HepG2 (cell line): ENCODE data around the gene COASY. TPM values are rescaled to one million over a fixed set of nuclear protein-coding genes. Genes with fewer than 3 reads are reported as not detected.

Experiments
- CENPX ChIP-seq: sonication (generic); formaldehyde crosslinking; IDR thresholded peaks from 2 replicates; pipeline ENCODE4 v1.9.0; 2021; ENCODE audit warnings: mild to moderate bottlenecking, missing genetic modification reagents, moderate library complexity
- HOXA9 ChIP-seq: sonication (generic); formaldehyde crosslinking; IDR thresholded peaks from 2 replicates; pipeline ENCODE4 v1.8.1; 2022; ENCODE audit warnings: missing genetic modification reagents, mild to moderate bottlenecking, moderate library complexity, borderline replicate concordance
- KDM4B ChIP-seq: sonication (generic); formaldehyde crosslinking; IDR thresholded peaks from 2 replicates; pipeline ENCODE4 v1.4.0; 2020; ENCODE audit warnings: missing genetic modification reagents
- KLF15 ChIP-seq: sonication (generic); formaldehyde crosslinking; IDR thresholded peaks from 2 replicates; pipeline ENCODE4 v1.8.1; 2023; ENCODE audit warnings: borderline replicate concordance, mild to moderate bottlenecking, inconsistent platforms, missing genetic modification reagents, mixed read lengths
- MIXL1 ChIP-seq: IDR thresholded peaks from 2 replicates; pipeline ENCODE4 v1.6.1; 2016
- MTF1 ChIP-seq: sonication (generic); formaldehyde crosslinking; IDR thresholded peaks from 2 replicates; pipeline ENCODE4 v1.5.0; 2020; ENCODE audit warnings: missing genetic modification reagents
- POLR2G ChIP-seq: fragments of 200-400 bp; formaldehyde crosslinking; IDR thresholded peaks from 2 replicates; pipeline ENCODE4 v1.6.1; 2018; ENCODE audit warnings: mild to moderate bottlenecking, low read depth, low read length, moderate library complexity
- PPARG ChIP-seq: conservative IDR thresholded peaks from 2 replicates; pipeline ENCODE4 v1.6.1; 2016; ENCODE audit warnings: missing biosample characterization, missing genetic modification reagents
- TSC22D2 ChIP-seq: sonication (generic); formaldehyde crosslinking; IDR thresholded peaks from 2 replicates; pipeline ENCODE4 v1.5.1; 2020; ENCODE audit warnings: missing genetic modification reagents, mild to moderate bottlenecking, borderline replicate concordance
- ZFP41 ChIP-seq: sonication (generic); formaldehyde crosslinking; IDR thresholded peaks from 2 replicates; pipeline ENCODE4 v1.4.0; 2020; ENCODE audit warnings: mild to moderate bottlenecking, missing genetic modification reagents, borderline replicate concordance
- ZNF33B ChIP-seq: sonication (generic); formaldehyde crosslinking; IDR thresholded peaks from 2 replicates; pipeline ENCODE4 v1.5.1; 2020; ENCODE audit warnings: mild to moderate bottlenecking, missing genetic modification reagents
- ZNF446 ChIP-seq: sonication (generic); formaldehyde crosslinking; IDR thresholded peaks from 2 replicates; pipeline ENCODE4 v1.5.0; 2020; ENCODE audit warnings: mild to moderate bottlenecking, missing genetic modification reagents
- ZNF510 ChIP-seq: sonication (generic); formaldehyde crosslinking; IDR thresholded peaks from 2 replicates; pipeline ENCODE4 v1.4.0; 2020; ENCODE audit warnings: low read depth, mild to moderate bottlenecking, missing genetic modification reagents
- ZNF572 ChIP-seq: sonication (generic); formaldehyde crosslinking; IDR thresholded peaks from 2 replicates; pipeline ENCODE4 v1.5.1; 2020; ENCODE audit warnings: mild to moderate bottlenecking, missing genetic modification reagents
- ZNF782 ChIP-seq: sonication (generic); formaldehyde crosslinking; IDR thresholded peaks from 2 replicates; pipeline ENCODE4 v1.4.0; 2020; ENCODE audit warnings: missing genetic modification reagents, mild to moderate bottlenecking, borderline replicate concordance
- ZNF879 ChIP-seq: sonication (generic); formaldehyde crosslinking; IDR thresholded peaks from 2 replicates; pipeline ENCODE4 v1.8.1; 2023; ENCODE audit warnings: missing genetic modification reagents
- polyA plus RNA-seq, 8 experiments: library from polyadenylated mRNA; depleted of rRNA in 3 of 8; stranded (reverse) in 7 of 8; unstranded in 1 of 8; fragments of >200 nt; fragmentation: Illumina TruSeq in 4 of 8; extraction: Trizol in 4 of 8; gene quantifications; 2 replicates each; pipeline versions ENCODE4 v1.2.1 to v1.2.3, GENCODE V29; 2011 to 2016; ENCODE audit warnings: low read depth in 4 of 8, missing spikeins in 1 of 8, mixed read lengths in 1 of 8; ENCODE audit not compliant: insufficient read depth in 1 of 8
- total RNA-seq, 5 experiments: library from RNA; depleted of rRNA; stranded (reverse); fragments of >200 nt; fragmentation: Illumina TruSeq; extraction: Trizol; gene quantifications; 2 replicates each; pipeline ENCODE4 v1.2.3, GENCODE V29; 2016; ENCODE audit warnings: low read depth in 1 of 5
- TF ChIP-seq, protein P1 (sequence below), 2 experiments: fragments of 450-650 bp in 1 of 2; sonication (generic) in 1 of 2; formaldehyde crosslinking; IDR thresholded peaks; 2 replicates each; pipeline versions ENCODE4 v1.5.0 to v1.8.0; 2020 to 2022; ENCODE audit warnings: mild to moderate bottlenecking in 1 of 2, missing genetic modification reagents in 1 of 2
- TF ChIP-seq, protein P2 (sequence below): sonication (generic); formaldehyde crosslinking; IDR thresholded peaks from 2 replicates; pipeline ENCODE4 v1.4.0; 2020; ENCODE audit warnings: missing genetic modification reagents
- TF ChIP-seq, protein P3 (sequence below): sonication (generic); formaldehyde crosslinking; IDR thresholded peaks from 2 replicates; pipeline ENCODE4 v1.4.0; 2020; ENCODE audit warnings: mild to moderate bottlenecking, low read depth, missing genetic modification reagents
- TF ChIP-seq, protein P4 (sequence below): IDR thresholded peaks from 2 replicates; pipeline ENCODE4 v1.6.1; 2016; ENCODE audit warnings: mild to moderate bottlenecking
- TF ChIP-seq, protein P5 (sequence below): sonication (generic); formaldehyde crosslinking; IDR thresholded peaks from 2 replicates; pipeline ENCODE4 v1.8.1; 2022; ENCODE audit warnings: mild to moderate bottlenecking, missing genetic modification reagents

Gene COASY
- total and polyA plus RNA-seq, 2 of the 13 experiments (the other 11 are each of a cell fraction or from before 2014, with no cell fraction given), result 90.7 to 125 TPM

DNA sequence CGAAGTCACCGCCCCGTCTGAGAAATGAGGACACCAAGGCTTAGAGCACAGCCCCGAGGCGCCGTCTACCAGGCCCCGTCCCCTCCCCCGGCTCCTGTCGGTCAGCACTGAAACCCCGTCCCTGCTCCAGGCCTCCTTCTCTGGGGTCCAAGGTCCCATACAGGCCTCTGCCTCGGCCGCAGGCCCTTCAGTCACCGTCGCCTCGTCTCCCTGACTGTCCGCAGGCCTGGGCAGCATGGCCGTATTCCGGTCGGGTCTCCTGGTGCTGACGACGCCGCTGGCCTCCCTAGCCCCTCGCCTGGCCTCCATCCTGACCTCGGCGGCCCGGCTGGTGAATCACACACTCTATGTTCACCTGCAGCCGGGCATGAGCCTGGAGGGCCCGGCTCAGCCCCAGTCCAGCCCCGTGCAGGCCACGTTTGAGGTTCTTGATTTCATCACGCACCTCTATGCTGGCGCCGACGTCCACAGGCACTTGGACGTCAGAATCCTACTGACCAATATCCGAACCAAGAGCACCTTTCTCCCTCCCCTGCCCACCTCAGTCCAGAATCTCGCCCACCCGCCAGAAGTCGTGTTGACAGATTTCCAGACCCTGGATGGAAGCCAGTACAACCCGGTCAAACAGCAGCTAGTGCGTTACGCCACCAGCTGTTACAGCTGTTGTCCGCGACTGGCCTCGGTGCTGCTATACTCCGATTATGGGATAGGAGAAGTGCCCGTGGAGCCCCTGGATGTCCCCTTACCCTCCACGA, 617 bp downstream of the COASY start (continued):
- TF ChIP-seq KLF15 (CRISPR knock-in tag), result no peak
- peak; percentile 88 for TF ChIP-seq ZNF879 (CRISPR knock-in tag)
- no peak for TF ChIP-seq PPARG (CRISPR knock-in tag)
- no peak for TF ChIP-seq ZNF33B
- TF ChIP-seq KDM4B, result no peak
- TF ChIP-seq ZNF782 (CRISPR knock-in tag), result peak; percentile 86; the same call in 1 of the 2 replicates
- no peak for TF ChIP-seq ZFP41 (CRISPR knock-in tag)
- peak; percentile 61; the same call in 1 of the 2 replicates for TF ChIP-seq MTF1 (CRISPR knock-in tag)
- TF ChIP-seq, protein P1, sequence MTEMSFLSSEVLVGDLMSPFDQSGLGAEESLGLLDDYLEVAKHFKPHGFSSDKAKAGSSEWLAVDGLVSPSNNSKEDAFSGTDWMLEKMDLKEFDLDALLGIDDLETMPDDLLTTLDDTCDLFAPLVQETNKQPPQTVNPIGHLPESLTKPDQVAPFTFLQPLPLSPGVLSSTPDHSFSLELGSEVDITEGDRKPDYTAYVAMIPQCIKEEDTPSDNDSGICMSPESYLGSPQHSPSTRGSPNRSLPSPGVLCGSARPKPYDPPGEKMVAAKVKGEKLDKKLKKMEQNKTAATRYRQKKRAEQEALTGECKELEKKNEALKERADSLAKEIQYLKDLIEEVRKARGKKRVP (CRISPR knock-in tag; IDR thresholded peaks at IDR 0.05), result peak in 1 of 2 experiments; percentile 80; a peak in 2 of 4 replicates
- 0 out of 2 replicates have a peak, but pooled peaks have one; percentile 32 for TF ChIP-seq ZNF510 (CRISPR knock-in tag)
- no peak for TF ChIP-seq TSC22D2 (CRISPR knock-in tag)
- TF ChIP-seq ZNF572 (CRISPR knock-in tag), result no peak
- no peak for TF ChIP-seq MIXL1 (CRISPR knock-in tag)
- TF ChIP-seq, protein P2, sequence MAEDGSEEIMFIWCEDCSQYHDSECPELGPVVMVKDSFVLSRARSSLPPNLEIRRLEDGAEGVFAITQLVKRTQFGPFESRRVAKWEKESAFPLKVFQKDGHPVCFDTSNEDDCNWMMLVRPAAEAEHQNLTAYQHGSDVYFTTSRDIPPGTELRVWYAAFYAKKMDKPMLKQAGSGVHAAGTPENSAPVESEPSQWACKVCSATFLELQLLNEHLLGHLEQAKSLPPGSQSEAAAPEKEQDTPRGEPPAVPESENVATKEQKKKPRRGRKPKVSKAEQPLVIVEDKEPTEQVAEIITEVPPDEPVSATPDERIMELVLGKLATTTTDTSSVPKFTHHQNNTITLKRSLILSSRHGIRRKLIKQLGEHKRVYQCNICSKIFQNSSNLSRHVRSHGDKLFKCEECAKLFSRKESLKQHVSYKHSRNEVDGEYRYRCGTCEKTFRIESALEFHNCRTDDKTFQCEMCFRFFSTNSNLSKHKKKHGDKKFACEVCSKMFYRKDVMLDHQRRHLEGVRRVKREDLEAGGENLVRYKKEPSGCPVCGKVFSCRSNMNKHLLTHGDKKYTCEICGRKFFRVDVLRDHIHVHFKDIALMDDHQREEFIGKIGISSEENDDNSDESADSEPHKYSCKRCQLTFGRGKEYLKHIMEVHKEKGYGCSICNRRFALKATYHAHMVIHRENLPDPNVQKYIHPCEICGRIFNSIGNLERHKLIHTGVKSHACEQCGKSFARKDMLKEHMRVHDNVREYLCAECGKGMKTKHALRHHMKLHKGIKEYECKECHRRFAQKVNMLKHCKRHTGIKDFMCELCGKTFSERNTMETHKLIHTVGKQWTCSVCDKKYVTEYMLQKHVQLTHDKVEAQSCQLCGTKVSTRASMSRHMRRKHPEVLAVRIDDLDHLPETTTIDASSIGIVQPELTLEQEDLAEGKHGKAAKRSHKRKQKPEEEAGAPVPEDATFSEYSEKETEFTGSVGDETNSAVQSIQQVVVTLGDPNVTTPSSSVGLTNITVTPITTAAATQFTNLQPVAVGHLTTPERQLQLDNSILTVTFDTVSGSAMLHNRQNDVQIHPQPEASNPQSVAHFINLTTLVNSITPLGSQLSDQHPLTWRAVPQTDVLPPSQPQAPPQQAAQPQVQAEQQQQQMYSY (CRISPR knock-in tag), result 0 out of 2 replicates have a peak, but pooled peaks have one; percentile 8
- TF ChIP-seq, protein P3, sequence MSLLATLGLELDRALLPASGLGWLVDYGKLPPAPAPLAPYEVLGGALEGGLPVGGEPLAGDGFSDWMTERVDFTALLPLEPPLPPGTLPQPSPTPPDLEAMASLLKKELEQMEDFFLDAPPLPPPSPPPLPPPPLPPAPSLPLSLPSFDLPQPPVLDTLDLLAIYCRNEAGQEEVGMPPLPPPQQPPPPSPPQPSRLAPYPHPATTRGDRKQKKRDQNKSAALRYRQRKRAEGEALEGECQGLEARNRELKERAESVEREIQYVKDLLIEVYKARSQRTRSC (CRISPR knock-in tag), result no peak
- TF ChIP-seq HOXA9 (CRISPR knock-in tag), result no peak
- no peak for TF ChIP-seq POLR2G
- TF ChIP-seq, protein P4, sequence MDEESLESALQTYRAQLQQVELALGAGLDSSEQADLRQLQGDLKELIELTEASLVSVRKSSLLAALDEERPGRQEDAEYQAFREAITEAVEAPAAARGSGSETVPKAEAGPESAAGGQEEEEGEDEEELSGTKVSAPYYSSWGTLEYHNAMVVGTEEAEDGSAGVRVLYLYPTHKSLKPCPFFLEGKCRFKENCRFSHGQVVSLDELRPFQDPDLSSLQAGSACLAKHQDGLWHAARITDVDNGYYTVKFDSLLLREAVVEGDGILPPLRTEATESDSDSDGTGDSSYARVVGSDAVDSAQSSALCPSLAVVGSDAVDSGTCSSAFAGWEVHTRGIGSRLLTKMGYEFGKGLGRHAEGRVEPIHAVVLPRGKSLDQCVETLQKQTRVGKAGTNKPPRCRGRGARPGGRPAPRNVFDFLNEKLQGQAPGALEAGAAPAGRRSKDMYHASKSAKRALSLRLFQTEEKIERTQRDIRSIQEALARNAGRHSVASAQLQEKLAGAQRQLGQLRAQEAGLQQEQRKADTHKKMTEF (CRISPR knock-in tag), result 0 out of 2 replicates have a peak, but pooled peaks have one; percentile 5
- TF ChIP-seq, protein P5, sequence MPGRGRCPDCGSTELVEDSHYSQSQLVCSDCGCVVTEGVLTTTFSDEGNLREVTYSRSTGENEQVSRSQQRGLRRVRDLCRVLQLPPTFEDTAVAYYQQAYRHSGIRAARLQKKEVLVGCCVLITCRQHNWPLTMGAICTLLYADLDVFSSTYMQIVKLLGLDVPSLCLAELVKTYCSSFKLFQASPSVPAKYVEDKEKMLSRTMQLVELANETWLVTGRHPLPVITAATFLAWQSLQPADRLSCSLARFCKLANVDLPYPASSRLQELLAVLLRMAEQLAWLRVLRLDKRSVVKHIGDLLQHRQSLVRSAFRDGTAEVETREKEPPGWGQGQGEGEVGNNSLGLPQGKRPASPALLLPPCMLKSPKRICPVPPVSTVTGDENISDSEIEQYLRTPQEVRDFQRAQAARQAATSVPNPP (CRISPR knock-in tag), result 0 out of 2 replicates have a peak, but pooled peaks have one; percentile 56
- TF ChIP-seq CENPX, result no peak
- no peak; the same call in 1 of the 2 replicates for TF ChIP-seq ZNF446 (CRISPR knock-in tag)
